Measurements from ENCODE around the gene NQO1. TPM values are rescaled to one million over a fixed set of nuclear protein-coding genes. Genes with fewer than 3 reads are reported as not detected.
A peak's percentile ranks its signal among the peaks of the same experiment; 100 is the strongest.

NQO1 gene
- total RNA-seq, 2 experiments from 2014 or later = 9.9 to 11.3 TPM

- DNase-seq = no peak
- Mint-ChIP-seq H3K27me3 (no peaks in the 10 kb centered on the region), H3K4me1 (peaks cover 25% of the 10 kb centered on the region), H3K9me3 (no peaks in the 10 kb centered on the region), H3K36me3 (peaks cover 3% of the 10 kb centered on the region), H3K27ac (no peak overlapping the region), H3K4me3 (no peak overlapping the region)
Observed at GRCh38 chr16:69724414-69724873, 1.9 kb downstream of the NQO1 start.

- Mint-ChIP-seq H3K9me3 (no peaks in the 10 kb centered on the region), H3K4me1 (peaks cover 11% of the 10 kb centered on the region), H3K36me3 (no peaks in the 10 kb centered on the region), H3K4me3 (no peak overlapping the region), H3K27me3 (no peaks in the 10 kb centered on the region), H3K27ac (no peak overlapping the region)
- no peak for DNase-seq
Observed at GRCh38 chr16:69721441-69721957, 4.9 kb downstream of the NQO1 start.

GRCh38 chr16:69720822-69721430 lies 5.4 kb downstream of the NQO1 start:
- Mint-ChIP-seq H3K9me3 (no peaks in the 10 kb centered on the region), H3K4me3 (no peak overlapping the region), H3K36me3 (no peaks in the 10 kb centered on the region)

GRCh38 chr16:69718111-69718764 lies 8.1 kb downstream of the NQO1 start:
- Mint-ChIP-seq H3K27ac (no peak overlapping the region), H3K27me3 (no peaks in the 10 kb centered on the region), H3K9me3 (no peaks in the 10 kb centered on the region), H3K36me3 (no peaks in the 10 kb centered on the region), H3K4me3 (no peak overlapping the region), H3K4me1 (peaks cover 3% of the 10 kb centered on the region)
- no peak for DNase-seq

More at GRCh38 chr16:69720822-69721430, 5.4 kb downstream of the NQO1 start:
- peaks cover 6% of the 10 kb centered on the region for H3K4me1 Mint-ChIP-seq
- DNase-seq = no peak
- H3K27me3 Mint-ChIP-seq = no peaks in the 10 kb centered on the region
- no peak overlapping the region for H3K27ac Mint-ChIP-seq

- no peaks in the 10 kb centered on the region for H3K27me3 Mint-ChIP-seq
- no peak for DNase-seq
Observed at GRCh38 chr16:69717066-69717465, 9.3 kb downstream of the NQO1 start.

GRCh38 chr16:69712914-69713581 lies 13.3 kb downstream of the NQO1 start:
- Mint-ChIP-seq H3K36me3 (no peaks in the 10 kb centered on the region), H3K9me3 (no peaks in the 10 kb centered on the region), H3K27me3 (no peaks in the 10 kb centered on the region), H3K4me3 (no peak overlapping the region), H3K27ac (no peak overlapping the region), H3K4me1 (peaks cover 5% of the 10 kb centered on the region)
- DNase-seq = no peak

More at GRCh38 chr16:69717066-69717465, 9.3 kb downstream of the NQO1 start:
- Mint-ChIP-seq H3K27ac (no peak overlapping the region), H3K36me3 (no peaks in the 10 kb centered on the region), H3K4me3 (no peak overlapping the region), H3K4me1 (no peaks in the 10 kb centered on the region), H3K9me3 (no peaks in the 10 kb centered on the region)

- no peaks in the 10 kb centered on the region for H3K27me3 Mint-ChIP-seq
- H3K36me3 Mint-ChIP-seq = no peaks in the 10 kb centered on the region
- H3K4me3 Mint-ChIP-seq = no peak overlapping the region
- peaks cover 5% of the 10 kb centered on the region for H3K4me1 Mint-ChIP-seq
- H3K27ac Mint-ChIP-seq = no peak overlapping the region
- H3K9me3 Mint-ChIP-seq = no peaks in the 10 kb centered on the region
- DNase-seq = no peak
Observed at GRCh38 chr16:69712277-69712676, 14.1 kb downstream of the NQO1 start.

- H3K4me1 Mint-ChIP-seq = peaks cover 5% of the 10 kb centered on the region
- H3K27me3 Mint-ChIP-seq = no peaks in the 10 kb centered on the region
Observed at GRCh38 chr16:69711115-69711740, 15.1 kb downstream of the NQO1 start.

GRCh38 chr16:69709456-69710084 lies 16.8 kb downstream of the NQO1 start:
- DNase-seq = no peak
- H3K27me3 Mint-ChIP-seq = no peaks in the 10 kb centered on the region
- H3K27ac Mint-ChIP-seq = no peak overlapping the region

More at GRCh38 chr16:69711115-69711740, 15.1 kb downstream of the NQO1 start:
- H3K4me3 Mint-ChIP-seq = no peak overlapping the region
- no peaks in the 10 kb centered on the region for H3K36me3 Mint-ChIP-seq
- no peak for DNase-seq
- H3K9me3 Mint-ChIP-seq = no peaks in the 10 kb centered on the region
- H3K27ac Mint-ChIP-seq = peak overlapping the region; percentile 48

GRCh38 chr16:69707920-69708683 lies 18.3 kb downstream of the NQO1 start:
- no peak overlapping the region for H3K27ac Mint-ChIP-seq
- no peaks in the 10 kb centered on the region for H3K27me3 Mint-ChIP-seq
- no peaks in the 10 kb centered on the region for H3K36me3 Mint-ChIP-seq
- H3K9me3 Mint-ChIP-seq = no peaks in the 10 kb centered on the region
- no peak overlapping the region for H3K4me3 Mint-ChIP-seq
- peaks cover 5% of the 10 kb centered on the region for H3K4me1 Mint-ChIP-seq
- DNase-seq = no peak

More at GRCh38 chr16:69709456-69710084, 16.8 kb downstream of the NQO1 start:
- Mint-ChIP-seq H3K4me1 (peaks cover 5% of the 10 kb centered on the region), H3K9me3 (no peaks in the 10 kb centered on the region), H3K36me3 (no peaks in the 10 kb centered on the region), H3K4me3 (no peak overlapping the region)

GRCh38 chr16:69706975-69707340 lies 19.4 kb downstream of the NQO1 start:
- no peak overlapping the region for H3K4me3 Mint-ChIP-seq
- H3K27me3 Mint-ChIP-seq = no peaks in the 10 kb centered on the region
- H3K4me1 Mint-ChIP-seq = peaks cover 5% of the 10 kb centered on the region
- no peaks in the 10 kb centered on the region for H3K36me3 Mint-ChIP-seq
- H3K9me3 Mint-ChIP-seq = no peaks in the 10 kb centered on the region
- no peak for DNase-seq
- H3K27ac Mint-ChIP-seq = no peak overlapping the region

GRCh38 chr16:69706256-69706974 lies 19.9 kb downstream of the NQO1 start:
- H3K27ac Mint-ChIP-seq = no peak overlapping the region
- H3K9me3 Mint-ChIP-seq = no peaks in the 10 kb centered on the region
- no peak overlapping the region for H3K4me3 Mint-ChIP-seq
- no peaks in the 10 kb centered on the region for H3K36me3 Mint-ChIP-seq
- DNase-seq = no peak
- H3K27me3 Mint-ChIP-seq = no peaks in the 10 kb centered on the region
- peaks cover 5% of the 10 kb centered on the region for H3K4me1 Mint-ChIP-seq

- Mint-ChIP-seq H3K4me3 (no peak overlapping the region), H3K9me3 (no peaks in the 10 kb centered on the region), H3K36me3 (no peaks in the 10 kb centered on the region), H3K27ac (no peak overlapping the region), H3K4me1 (no peaks in the 10 kb centered on the region), H3K27me3 (no peaks in the 10 kb centered on the region)
- no peak for DNase-seq
Observed at GRCh38 chr16:69703638-69704037, 22.7 kb downstream of the NQO1 start.
